ENCODE measurements around the gene SLC43A1. TPM values are rescaled to one million over a fixed set of nuclear protein-coding genes. Genes with fewer than 3 reads are reported as not detected.
"Not testable (repeated sequence)": the region's sequence is repeated elsewhere in the genome, so short reads cannot be mapped to it uniquely, and the experiment has no call there.

SLC43A1 gene
- total RNA-seq, 1 experiment from 2014 or later: 3.2 TPM

GRCh38 chr11:57536947-57537619, 21.6 kb upstream of the SLC43A1 start, which contains the start of gene SMTNL1:
Gene SMTNL1, plus strand, starts transcription at chr11:57537595. Its CDS starts 5,048 bp downstream, at chr11:57542643.
- H3K4me3 ChIP-seq: no peak within 1 kb of the TSS
- no peaks in the 10 kb centered on the region for H3K27me3 ChIP-seq
- DNase-seq: no peak
- H3K36me3 ChIP-seq: no peaks in the 10 kb centered on the region
- H3K9me3 ChIP-seq: no peaks in the 10 kb centered on the region

- not testable (repeated sequence) for H3K4me3 ChIP-seq, H3K27me3 ChIP-seq, DNase-seq, H3K9me3 ChIP-seq, H3K36me3 ChIP-seq
Observed at GRCh38 chr11:57534449-57534848, 18.9 kb upstream of the SLC43A1 start.

GRCh38 chr11:57530596-57531507, 15.3 kb upstream of the SLC43A1 start, which contains the start of gene TIMM10:
Gene TIMM10, minus strand, starts transcription at chr11:57530754. Its CDS starts 565 bp downstream, at chr11:57530189.
- Histone ChIP-seq H3K27me3 (no peaks in the 10 kb centered on the region), H3K9me3 (no peaks in the 10 kb centered on the region), H3K36me3 (peaks cover 38% of the 10 kb centered on the region), H3K4me3 (peak within 1 kb of the TSS; percentile 89)
- DNase-seq: peak; percentile 94

GRCh38 chr11:57530215-57530595, 14.7 kb upstream of the SLC43A1 start:
- Histone ChIP-seq H3K36me3 (peaks cover 38% of the 10 kb centered on the region), H3K4me3 (peak overlapping the region; percentile 89), H3K9me3 (no peaks in the 10 kb centered on the region), H3K27me3 (no peaks in the 10 kb centered on the region)
- DNase-seq: no peak

- no peak overlapping the region; the same call in 1 of the 2 replicates for H3K4me3 ChIP-seq
- H3K27me3 ChIP-seq: no peaks in the 10 kb centered on the region
- no peak for DNase-seq
- peaks cover 40% of the 10 kb centered on the region for H3K36me3 ChIP-seq
- no peaks in the 10 kb centered on the region for H3K9me3 ChIP-seq
Observed at GRCh38 chr11:57529012-57529411, 13.5 kb upstream of the SLC43A1 start.

GRCh38 chr11:57527056-57527631, 11.6 kb upstream of the SLC43A1 start:
- no peak for DNase-seq

GRCh38 chr11:57523419-57523818, 7.9 kb upstream of the SLC43A1 start:
- Histone ChIP-seq H3K36me3 (peaks cover 21% of the 10 kb centered on the region), H3K27me3 (no peaks in the 10 kb centered on the region), H3K9me3 (no peaks in the 10 kb centered on the region), H3K4me3 (no peak overlapping the region)
- DNase-seq: no peak

More at GRCh38 chr11:57527056-57527631, 11.6 kb upstream of the SLC43A1 start:
- Histone ChIP-seq H3K36me3 (peaks cover 40% of the 10 kb centered on the region), H3K9me3 (no peaks in the 10 kb centered on the region), H3K4me3 (no peak overlapping the region), H3K27me3 (no peaks in the 10 kb centered on the region)

- Histone ChIP-seq H3K9me3 (no peaks in the 10 kb centered on the region), H3K4me3 (no peak overlapping the region), H3K27me3 (no peaks in the 10 kb centered on the region), H3K36me3 (peaks cover 2% of the 10 kb centered on the region; the same call in 1 of the 2 replicates)
- DNase-seq: no peak
Observed at GRCh38 chr11:57521116-57521515, 5.6 kb upstream of the SLC43A1 start.

- DNase-seq: no peak
- peak overlapping the region; percentile 73 for H3K4me3 ChIP-seq
- no peaks in the 10 kb centered on the region for H3K36me3 ChIP-seq
Observed at GRCh38 chr11:57516061-57516443, 550 bp upstream of the SLC43A1 start.

GRCh38 chr11:57514538-57515331, 767 bp downstream of the SLC43A1 start:
- Histone ChIP-seq H3K27me3 (no peaks in the 10 kb centered on the region), H3K36me3 (no peaks in the 10 kb centered on the region), H3K4me3 (peak overlapping the region; percentile 73), H3K9me3 (no peaks in the 10 kb centered on the region)
- peak; percentile 48 for DNase-seq

More at GRCh38 chr11:57516061-57516443, 550 bp upstream of the SLC43A1 start:
- no peaks in the 10 kb centered on the region for H3K9me3 ChIP-seq
- H3K27me3 ChIP-seq: no peaks in the 10 kb centered on the region

GRCh38 chr11:57513911-57514537, 1.5 kb downstream of the SLC43A1 start:
- no peaks in the 10 kb centered on the region for H3K9me3 ChIP-seq
- no peak for DNase-seq
- no peaks in the 10 kb centered on the region for H3K27me3 ChIP-seq
- peak overlapping the region; percentile 73; the same call in 1 of the 2 replicates for H3K4me3 ChIP-seq
- no peaks in the 10 kb centered on the region for H3K36me3 ChIP-seq

GRCh38 chr11:57513452-57513795, 2.1 kb downstream of the SLC43A1 start:
- H3K9me3 ChIP-seq: no peaks in the 10 kb centered on the region
- H3K36me3 ChIP-seq: no peaks in the 10 kb centered on the region
- no peaks in the 10 kb centered on the region for H3K27me3 ChIP-seq
- no peak for DNase-seq
- H3K4me3 ChIP-seq: no peak overlapping the region

GRCh38 chr11:57512646-57513451, 2.7 kb downstream of the SLC43A1 start:
- no peak for DNase-seq
- H3K9me3 ChIP-seq: no peaks in the 10 kb centered on the region
- H3K36me3 ChIP-seq: no peaks in the 10 kb centered on the region
- H3K4me3 ChIP-seq: no peak overlapping the region
- no peaks in the 10 kb centered on the region for H3K27me3 ChIP-seq

- H3K4me3 ChIP-seq: no peak overlapping the region
- no peaks in the 10 kb centered on the region for H3K27me3 ChIP-seq
- no peaks in the 10 kb centered on the region for H3K9me3 ChIP-seq
- DNase-seq: no peak
- H3K36me3 ChIP-seq: no peaks in the 10 kb centered on the region
Observed at GRCh38 chr11:57511741-57512430, 3.6 kb downstream of the SLC43A1 start.

Data from MG63 (cell line).